Cardiac septum (tissue), 1 donor: ENCODE data around the gene LGALS12. TPM values are rescaled to one million over a fixed set of nuclear protein-coding genes. Genes with fewer than 3 reads are reported as not detected.

Experiments
- DNase-seq: peaks from one replicate; pipeline ENCODE4 v3.0.0-alpha.2; 2020; ENCODE audit warnings: low spot score
- intact Hi-C: fragments of 100-400 bp; cut with DNase I; formaldehyde crosslinking; loops from one replicate; pipeline ENCODE4 v1.14.0; 2022
- long read RNA-seq: library from polyadenylated mRNA; unstranded; transcript quantifications from one replicate; pipeline ENCODE4 v2.0.0, GENCODE V29; 2021
- total RNA-seq: library from RNA; stranded (reverse); fragmentation: NEBNext Ultra II Directional; extraction: Animal tissue kit (Norgen Biotek cat#: 25700); gene quantifications from one replicate; pipeline ENCODE4 v1.2.1, GENCODE V29; 2021
- donor health status: DM: no; HTN: no; CAD: no.

LGALS12 gene, protein sequence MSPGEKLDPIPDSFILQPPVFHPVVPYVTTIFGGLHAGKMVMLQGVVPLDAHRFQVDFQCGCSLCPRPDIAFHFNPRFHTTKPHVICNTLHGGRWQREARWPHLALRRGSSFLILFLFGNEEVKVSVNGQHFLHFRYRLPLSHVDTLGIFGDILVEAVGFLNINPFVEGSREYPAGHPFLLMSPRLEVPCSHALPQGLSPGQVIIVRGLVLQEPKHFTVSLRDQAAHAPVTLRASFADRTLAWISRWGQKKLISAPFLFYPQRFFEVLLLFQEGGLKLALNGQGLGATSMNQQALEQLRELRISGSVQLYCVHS
- 0.83 TPM for total RNA-seq
- long read RNA-seq: 0 reads

GRCh38 chr11:63505857-63506528 lies at the start of gene LGALS12:
TSS of gene LGALS12 (plus strand) at chr11:63506084. CDS start at chr11:63506459, 375 bp downstream.
- intact Hi-C loops: no loop called here
- DNase-seq: no peak

- intact Hi-C loops: no loop called here
- no peak for DNase-seq
These were observed 46.3 kb upstream of the LGALS12 start for GRCh38 chr11:63459586-63459985.

DNA sequence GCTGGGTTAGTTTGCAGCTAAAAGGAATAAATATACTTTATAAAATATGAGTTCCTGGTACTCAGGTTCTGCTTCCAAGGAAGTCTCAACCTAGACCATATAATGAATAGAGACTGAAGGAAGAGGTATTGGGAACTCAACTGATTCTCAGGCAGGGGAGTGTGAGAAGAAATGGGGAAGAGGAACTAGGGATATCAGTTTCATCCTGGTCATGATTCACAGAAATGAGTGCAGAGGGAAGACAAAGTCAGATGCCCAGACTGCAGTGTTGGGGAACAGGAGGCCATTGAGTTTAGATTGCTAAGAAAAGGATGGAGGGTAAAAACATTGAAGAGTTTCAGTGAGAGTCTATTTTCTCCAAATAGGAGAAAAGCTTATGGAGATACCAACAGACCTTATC lies 43.7 kb upstream of the LGALS12 start:
- no peak for DNase-seq
- intact Hi-C loops: no loop called here

GRCh38 chr11:63470311-63470710 lies 35.6 kb upstream of the LGALS12 start:
- intact Hi-C loops: loop anchor here (10.0 kb wide), 1 partner anchor 264 kb away; no protein-coding TSS in a partner anchor
- no peak for DNase-seq

DNA sequence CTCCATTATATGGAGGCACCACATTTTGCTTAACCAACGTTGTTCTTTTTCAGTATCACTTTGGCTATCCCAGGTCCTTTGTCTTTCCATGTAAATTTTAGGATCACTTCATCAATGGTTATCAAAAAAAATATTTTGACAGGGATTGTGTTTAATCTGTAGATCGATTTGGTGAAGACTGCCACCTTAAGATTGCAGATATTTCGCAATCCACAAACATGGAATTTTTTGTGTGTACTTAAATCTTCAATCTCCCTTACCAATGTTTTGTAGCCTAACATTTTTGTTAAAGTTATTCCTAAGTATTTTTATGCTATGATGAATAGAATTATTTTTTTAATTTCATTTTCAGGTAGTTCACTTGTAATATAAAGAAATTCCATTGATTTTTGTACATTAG lies 33.5 kb upstream of the LGALS12 start:
- intact Hi-C loops: loop anchor here (10.0 kb wide), 1 partner anchor 262 kb away; no protein-coding TSS in a partner anchor
- no peak for DNase-seq

- no peak for DNase-seq
- intact Hi-C loops: loop anchor here (10.0 kb wide), 1 partner anchor 258 kb away; no protein-coding TSS in a partner anchor
These were observed 29.3 kb upstream of the LGALS12 start for GRCh38 chr11:63476618-63477017.

GRCh38 chr11:63478896-63479295 lies 27.0 kb upstream of the LGALS12 start:
- DNase-seq: no peak
- intact Hi-C loops: loop anchor here (2.0 to 10.0 kb wide), 2 partner anchors 156 to 256 kb away; no protein-coding TSS in a partner anchor

GRCh38 chr11:63480039-63480438 lies 25.8 kb upstream of the LGALS12 start:
- intact Hi-C loops: no loop called here
- DNase-seq: no peak

DNA sequence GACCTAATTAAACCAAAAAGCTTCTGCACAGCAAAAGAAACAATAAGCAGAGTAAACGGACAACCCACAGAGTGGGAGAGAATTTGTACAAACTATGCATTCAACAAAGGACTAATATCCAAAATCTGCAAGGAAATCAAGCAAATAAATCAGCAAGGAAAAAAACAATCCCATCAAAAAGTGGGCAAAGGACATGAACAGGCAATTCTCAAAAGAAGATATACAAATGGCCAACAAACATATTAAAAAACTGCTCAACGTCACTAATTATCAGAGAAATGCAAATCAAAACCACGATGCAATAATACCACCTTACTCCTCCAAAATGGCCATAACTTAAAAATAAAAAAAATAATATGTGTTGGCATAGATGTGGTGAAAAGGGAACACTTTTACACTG lies 20.1 kb upstream of the LGALS12 start:
- intact Hi-C loops: no loop called here

DNA sequence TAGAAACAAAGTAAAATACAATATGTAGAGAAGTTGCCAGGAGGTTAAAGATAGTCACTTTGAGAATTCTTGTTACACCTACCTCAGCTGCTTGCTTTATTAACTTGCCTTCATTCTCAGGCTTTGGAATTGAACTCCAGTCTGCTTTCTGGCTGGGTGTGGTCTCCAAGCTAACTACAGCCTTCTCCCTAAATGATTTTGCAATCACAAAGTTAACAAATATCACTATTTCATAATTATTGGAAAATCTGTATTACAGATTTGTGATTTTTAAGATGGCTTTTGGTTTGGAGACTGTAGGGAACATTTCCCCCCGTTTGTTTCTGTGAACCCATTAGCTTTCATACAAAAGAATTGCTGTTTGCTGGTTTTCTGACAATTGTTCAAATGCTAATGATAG lies 17.1 kb upstream of the LGALS12 start:
- intact Hi-C loops: no loop called here

More for the DNA sequence above, 20.1 kb upstream of the LGALS12 start:
- DNase-seq: no peak

GRCh38 chr11:63489879-63490278 lies 16.0 kb upstream of the LGALS12 start:
- intact Hi-C loops: loop anchor here (5.0 kb wide), 1 partner anchor 122 kb away; the partner anchor contains the start of gene PLAAT3
- no peak for DNase-seq

More for the DNA sequence above, 17.1 kb upstream of the LGALS12 start:
- no peak for DNase-seq

DNA sequence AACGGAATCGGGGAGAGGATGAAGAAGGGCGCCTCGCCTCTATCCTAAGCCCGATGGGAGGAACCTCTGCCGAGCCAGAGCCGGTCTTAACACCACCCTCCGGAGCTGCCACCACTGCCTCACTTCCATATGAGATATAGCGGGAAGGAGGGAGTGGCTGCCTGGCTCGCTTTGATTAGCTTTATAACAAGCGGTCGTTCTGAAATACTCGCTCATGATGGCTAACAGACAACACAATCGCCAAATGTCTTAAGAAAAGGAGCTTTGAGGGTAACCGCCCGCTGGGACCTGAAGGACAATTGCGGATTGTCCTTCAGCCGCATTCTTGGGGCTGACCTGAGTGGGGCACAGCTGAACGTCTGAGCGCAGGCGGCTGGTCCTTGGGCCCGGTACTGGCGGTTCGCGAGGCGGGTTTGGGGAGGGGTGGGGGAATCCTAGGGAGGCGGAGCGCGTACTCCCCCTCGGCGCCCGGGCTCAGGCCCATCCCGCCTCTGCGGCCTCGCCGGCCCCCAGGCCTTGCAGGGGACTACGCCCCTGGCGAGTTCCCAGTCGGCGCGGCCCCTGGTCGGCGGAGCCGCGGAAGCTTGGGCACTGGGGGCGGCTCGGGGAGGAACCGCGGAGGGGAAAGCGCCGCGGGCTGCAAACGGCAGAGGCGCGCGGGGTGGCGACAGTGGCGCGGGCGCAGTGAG lies 15.2 kb upstream of the LGALS12 start, which contains the start of gene PLAAT5:
Gene PLAAT5 (minus strand): TSS at position 617 of the 689 bp plus-strand sequence. CDS start 133 bp downstream, at position 484.
- DNase-seq: peak; percentile 75
- intact Hi-C loops: loop anchor here (5.0 kb wide), 1 partner anchor 122 kb away; the partner anchor contains the start of gene PLAAT3

DNA sequence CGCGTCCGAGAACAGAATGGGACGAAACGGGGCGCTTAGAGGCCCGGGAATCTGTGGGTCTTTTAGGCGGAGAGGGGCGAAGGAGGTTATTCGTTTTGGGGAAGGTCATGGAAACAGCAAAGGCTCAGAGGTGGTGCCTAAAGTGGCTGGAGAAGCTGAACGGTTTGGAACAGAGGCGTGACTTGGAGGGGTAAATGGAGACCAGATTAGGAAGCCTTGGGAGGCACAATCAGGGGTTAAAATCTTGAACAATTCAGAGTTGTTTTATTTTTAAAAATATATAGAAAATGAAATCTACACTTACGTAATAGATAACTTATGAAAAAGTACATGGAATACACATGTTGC lies 14.7 kb upstream of the LGALS12 start:
- intact Hi-C loops: loop anchor here (5.0 kb wide), 1 partner anchor 121 kb away; the partner anchor contains the start of gene PLAAT3

GRCh38 chr11:63491636-63492372 lies 14.1 kb upstream of the LGALS12 start:
- DNase-seq: no peak
- intact Hi-C loops: loop anchor here (5.0 kb wide), 1 partner anchor 120 kb away; the partner anchor contains the start of gene PLAAT3

More for the DNA sequence above, 14.7 kb upstream of the LGALS12 start:
- DNase-seq: no peak

- intact Hi-C loops: loop anchor here (5.0 kb wide), 1 partner anchor 120 kb away; the partner anchor contains the start of gene PLAAT3
- no peak for DNase-seq
These were observed 13.4 kb upstream of the LGALS12 start for GRCh38 chr11:63492441-63492840.

DNA sequence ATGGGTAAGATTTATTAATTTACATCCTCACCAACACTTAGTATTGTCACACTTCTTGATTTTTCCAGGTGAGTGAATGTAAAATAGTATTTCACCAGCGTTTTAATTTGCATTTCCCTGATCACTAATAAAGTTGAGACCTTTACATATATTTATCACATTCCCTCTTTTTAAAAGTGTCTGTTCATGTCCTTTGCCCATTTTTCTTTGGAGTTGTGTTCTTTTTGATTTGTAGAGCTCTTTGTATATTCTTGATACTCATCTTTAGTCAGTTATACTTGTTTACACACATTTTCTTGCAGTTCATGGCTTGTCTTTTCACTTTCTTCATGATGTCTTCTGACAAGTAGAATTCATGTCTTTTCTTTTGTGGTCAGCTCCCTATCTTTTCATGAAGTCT lies 12.8 kb upstream of the LGALS12 start:
- DNase-seq: no peak
- intact Hi-C loops: loop anchor here (5.0 kb wide), 1 partner anchor 119 kb away; the partner anchor contains the start of gene PLAAT3

GRCh38 chr11:63494975-63495374 lies 10.9 kb upstream of the LGALS12 start:
- no peak for DNase-seq
- intact Hi-C loops: loop anchor here (5.0 kb wide), 1 partner anchor 117 kb away; the partner anchor contains the start of gene PLAAT3

DNA sequence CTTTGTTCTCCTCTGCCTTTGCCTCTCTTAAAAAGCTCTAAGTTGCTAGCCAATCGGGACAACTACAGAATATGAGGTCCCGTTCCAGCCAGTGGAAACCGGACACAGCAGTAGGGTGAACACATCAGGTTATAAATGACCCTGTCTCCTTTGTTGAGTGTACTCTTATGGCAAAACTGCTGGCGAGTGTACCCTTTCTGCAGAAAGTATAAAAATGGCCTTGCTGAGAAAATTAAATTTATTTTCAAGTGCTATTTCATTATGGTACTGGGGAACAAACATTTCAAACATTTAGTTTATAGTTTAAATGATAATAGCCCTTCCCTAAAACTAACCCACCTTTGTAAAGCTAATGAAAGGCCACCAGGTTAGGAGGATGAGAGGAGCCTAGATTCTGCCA lies 6.0 kb upstream of the LGALS12 start:
- intact Hi-C loops: no loop called here
- no peak for DNase-seq

DNA sequence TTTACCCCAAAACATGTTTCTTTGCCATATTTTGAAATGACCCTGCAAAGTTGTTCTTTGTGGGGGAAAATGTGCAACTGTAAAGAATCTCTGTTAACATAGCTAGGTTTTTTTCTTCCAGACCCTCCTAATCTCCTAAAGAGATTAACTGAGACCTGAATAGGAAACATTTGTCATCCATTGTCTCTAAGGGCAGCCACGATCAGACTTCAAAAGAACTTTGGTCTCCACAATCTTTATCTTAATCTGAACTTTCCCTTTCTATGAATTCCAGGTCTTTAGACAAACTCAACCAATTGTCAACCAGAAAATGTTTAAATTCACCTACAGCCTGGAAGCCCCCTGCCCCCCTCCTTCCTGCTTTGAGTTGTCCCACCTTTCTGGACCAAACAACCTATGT lies 4.6 kb upstream of the LGALS12 start:
- intact Hi-C loops: no loop called here
- no peak for DNase-seq
